ENCODE measurements around the gene CLCN1. TPM values are rescaled to one million over a fixed set of nuclear protein-coding genes. Genes with fewer than 3 reads are reported as not detected.

Gene CLCN1
- total RNA-seq, 1 donor from 2014 or later = 3.1 TPM

DNA sequence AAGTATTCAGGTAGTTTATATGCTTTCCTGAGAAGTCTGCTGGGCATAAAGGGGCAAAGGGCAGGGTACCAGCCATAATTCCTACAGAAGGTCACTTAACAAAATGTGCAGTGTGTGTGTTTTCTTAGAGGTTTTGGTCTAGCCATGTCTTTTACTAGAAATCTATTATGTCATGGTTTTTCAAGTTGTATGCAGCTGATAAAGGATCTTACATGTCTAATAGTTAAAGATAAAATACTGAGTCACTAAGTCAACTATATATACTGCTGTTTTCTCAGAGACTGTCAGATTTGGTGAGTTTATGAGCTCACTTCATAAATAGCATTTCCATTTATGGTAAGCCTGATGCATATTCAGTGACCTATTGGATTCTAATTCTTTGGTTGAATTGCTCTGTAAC is 20.0 kb upstream of the CLCN1 start:
- no peak for DNase-seq

DNA sequence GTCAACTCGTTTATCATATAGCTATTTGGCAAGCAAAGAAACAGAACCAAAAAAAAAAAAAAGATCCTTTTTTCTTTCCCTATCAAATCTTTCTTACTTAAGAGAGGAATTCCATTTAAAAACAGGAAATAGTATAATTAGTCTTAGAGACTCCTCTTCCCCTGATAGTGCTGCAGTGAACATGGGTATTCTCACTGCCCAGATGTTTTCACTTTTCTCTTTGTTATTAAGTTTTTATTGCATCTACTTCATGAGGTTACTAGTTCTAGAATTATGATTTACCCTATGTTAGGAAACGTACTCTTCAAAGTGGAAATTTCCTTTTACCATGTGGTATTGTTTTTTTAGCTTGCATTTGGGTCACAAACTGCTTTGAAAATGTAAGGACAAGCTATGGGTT is 19.2 kb upstream of the CLCN1 start:
- no peak for DNase-seq

- DNase-seq = no peak
Measured at GRCh38 chr7:143299346-143299745, 16.6 kb upstream of the CLCN1 start.

GRCh38 chr7:143299840-143300239 is 16.1 kb upstream of the CLCN1 start:
- peak; percentile 34 for DNase-seq

DNA sequence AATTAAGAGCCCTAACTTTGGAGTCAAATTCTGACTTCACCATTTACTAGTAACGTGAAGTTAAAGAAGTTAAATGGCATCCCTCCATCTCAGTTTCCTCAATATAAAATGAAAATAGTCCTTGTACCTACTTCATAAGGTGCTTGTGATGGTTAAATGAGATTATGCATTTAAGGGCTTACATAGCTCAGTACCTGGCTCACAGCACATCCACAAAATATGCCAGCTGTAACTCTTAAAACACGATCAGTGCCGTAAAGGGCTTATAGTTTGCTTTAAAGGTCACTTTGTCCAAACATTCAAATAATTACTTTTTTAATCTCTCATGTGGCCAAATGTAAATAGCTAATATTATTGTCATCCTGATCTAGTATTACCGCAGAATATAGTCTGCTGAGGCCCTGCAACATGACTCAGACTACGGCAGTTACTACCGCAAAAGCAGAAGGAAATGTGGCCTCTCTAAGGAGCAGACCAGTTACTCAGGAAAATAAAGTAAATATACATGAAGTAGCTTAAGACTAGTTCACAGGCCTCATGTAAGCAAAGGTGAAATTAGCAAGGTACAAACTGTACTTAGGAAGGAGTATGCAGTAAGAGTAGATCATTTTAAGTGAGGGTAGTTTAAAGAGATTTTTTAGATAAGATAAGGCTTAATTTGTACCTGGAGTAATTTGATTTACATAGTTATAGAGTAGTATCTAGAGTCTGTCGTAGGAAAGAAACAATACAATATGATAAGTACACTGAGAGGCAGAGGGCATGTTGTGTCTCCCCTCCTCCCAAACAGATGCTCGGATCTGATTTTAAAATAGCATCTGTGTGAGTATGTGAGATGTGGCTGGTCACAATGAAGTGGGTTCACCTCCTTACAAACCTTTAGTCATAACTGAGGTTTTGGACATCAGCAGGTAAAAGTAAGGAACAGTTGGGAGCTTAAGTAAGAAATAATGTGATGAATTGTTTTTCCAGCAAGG is 14.7 kb upstream of the CLCN1 start:
- no peak for DNase-seq

GRCh38 chr7:143303733-143304132 is 12.2 kb upstream of the CLCN1 start:
- no peak for DNase-seq

GRCh38 chr7:143304938-143305337 is 11.0 kb upstream of the CLCN1 start:
- DNase-seq = no peak

DNA sequence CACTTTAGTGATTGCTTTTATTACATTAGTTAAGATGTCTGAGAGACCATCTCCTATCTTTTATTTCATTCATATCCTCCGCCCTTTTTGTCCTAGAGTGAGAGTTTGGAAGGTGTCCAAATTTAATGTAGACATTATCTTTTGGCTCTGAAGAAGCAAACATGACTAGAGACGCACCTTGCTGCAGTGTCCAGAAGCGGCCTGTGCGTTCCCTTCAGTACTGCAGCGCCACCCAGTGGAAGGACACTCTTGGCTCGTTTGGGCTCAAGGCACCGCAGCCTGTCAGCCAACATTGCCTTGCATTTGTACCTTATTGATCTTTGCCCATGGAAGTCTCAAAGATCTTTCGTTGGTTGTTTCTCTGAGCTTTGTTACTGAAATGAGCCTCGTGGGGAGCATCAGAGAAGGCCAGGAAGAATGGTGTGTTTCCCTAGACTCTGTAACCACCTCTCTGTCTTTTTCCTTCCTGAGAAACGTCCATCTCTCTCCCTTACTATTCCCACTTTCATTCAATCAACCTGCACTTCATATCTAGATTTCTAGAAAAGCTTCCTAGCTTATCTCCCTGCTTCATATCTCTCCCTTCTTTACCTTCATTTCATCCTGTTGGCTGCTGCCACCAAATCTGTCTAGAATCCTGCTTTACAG is 10.4 kb upstream of the CLCN1 start:
- DNase-seq = peak; percentile 55

GRCh38 chr7:143308632-143309031 is 7.3 kb upstream of the CLCN1 start:
- no peak for DNase-seq

DNA sequence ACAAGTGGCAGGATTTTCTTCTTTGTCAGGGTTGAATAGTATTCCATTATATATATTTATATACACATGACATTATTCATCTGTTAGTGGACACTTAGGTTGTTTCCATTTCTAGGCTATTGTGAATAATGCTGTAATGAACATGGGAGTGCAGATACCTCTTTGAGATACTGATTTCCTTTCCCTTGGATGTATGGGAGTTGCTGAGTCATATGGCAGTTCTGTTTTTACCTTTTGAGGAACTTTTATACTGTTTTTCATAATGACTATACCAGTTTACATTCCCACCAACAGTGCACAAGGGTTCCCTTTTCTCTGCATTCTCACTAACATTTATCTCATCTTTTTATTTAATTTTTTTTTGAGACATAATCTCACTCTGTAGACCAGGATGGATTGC is 1.8 kb upstream of the CLCN1 start:
- DNase-seq = no peak

GRCh38 chr7:143316492-143316891 is 581 bp downstream of the CLCN1 start:
- no peak for DNase-seq

DNA sequence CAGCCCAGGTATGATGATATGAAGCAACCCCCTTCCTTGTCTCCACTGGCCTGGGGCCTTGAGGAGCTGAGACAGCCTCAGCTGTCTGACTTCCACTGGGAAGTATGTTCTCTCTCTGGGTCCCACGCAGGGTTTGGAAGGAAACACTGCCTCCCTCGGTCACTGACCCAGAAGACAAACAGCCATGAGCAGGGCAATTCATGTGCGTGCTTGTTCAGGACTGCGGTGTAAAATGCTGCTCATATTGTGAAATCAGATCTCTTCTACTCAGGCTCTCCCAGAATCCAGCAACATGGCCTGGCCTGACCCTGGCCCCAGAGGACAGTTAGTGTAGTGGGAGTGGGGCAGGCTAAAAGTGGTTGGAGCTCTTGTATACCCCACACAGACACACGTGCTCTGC is 2.8 kb downstream of the CLCN1 start:
- DNase-seq = peak; percentile 31

DNA sequence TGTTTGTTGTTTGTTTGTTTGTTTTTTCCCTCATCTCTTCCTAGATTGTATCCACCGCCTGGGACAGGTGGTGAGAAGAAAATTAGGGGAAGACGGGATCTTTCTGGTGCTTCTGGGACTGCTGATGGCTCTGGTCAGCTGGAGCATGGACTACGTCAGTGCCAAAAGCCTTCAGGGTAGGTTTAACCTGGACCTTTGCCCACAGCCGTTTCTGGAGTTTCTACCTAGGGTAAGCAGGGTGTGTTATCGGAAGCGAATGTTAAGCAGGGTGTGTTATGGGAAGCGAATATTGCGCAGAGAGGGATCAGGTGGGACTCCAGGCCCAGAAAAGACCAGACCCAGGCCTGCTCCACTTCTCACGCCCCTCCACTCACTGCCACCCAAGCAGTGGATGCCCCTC is 4.7 kb downstream of the CLCN1 start:
- DNase-seq = no peak

DNA sequence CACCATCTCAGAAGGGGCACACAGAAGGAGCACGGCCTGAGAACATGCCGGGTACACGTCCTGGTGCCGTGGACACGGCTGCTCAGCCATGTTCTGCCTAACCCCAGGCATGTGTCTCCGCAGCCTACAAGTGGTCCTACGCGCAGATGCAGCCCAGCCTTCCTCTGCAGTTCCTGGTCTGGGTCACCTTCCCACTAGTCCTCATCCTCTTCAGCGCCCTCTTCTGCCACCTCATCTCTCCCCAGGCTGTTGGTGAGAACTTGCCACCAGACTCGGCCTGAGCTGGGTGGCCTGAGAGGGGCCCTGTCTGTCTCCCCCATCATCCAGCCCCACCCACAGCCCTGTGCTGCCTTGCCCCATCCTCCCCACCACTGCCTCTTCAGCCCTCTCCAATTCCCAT is 5.3 kb downstream of the CLCN1 start:
- no peak for DNase-seq

GRCh38 chr7:143321734-143322133 is 5.8 kb downstream of the CLCN1 start:
- no peak for DNase-seq

DNA sequence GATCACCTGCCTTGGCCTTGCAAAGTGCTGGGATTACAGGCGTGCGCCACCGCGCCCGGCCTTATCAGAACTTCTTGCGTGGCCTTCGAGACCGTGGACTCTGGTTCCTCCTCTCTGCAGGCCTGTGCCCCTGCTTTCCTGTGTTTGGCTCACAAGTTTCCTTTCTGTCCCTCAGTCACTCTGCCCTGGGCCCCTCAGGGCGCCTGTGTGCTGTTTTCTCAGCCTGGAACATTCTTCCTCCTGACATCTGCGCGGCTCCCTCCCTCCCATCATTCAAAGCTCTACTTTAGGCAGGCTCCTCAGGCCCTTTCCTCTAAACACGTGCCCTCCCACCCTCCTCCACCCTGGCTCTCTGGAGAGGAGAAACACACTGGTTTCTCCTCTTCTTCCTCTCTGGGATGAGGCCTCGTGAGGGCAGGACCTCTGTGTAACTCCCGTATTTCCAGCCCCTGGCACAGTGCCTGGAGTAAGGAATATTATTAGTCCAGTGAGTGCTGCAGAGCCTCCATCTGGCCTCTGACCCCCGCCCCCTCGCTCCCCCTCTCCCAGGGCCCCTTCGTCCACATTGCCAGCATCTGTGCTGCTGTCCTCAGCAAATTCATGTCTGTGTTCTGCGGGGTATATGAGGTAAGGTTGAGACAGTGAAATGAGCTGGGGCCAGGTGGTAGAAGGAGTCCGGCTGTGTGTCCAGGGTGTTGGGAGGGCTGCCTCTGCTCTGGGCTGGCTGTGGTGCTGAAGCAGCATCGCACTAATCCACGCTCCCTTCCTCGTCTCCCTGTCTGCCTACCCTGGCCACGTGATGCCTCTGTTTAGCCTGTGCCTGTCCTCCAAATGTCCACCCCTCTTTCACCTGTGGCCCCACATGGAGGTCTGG is 7.1 kb downstream of the CLCN1 start:
- DNase-seq = peak; percentile 28

GRCh38 chr7:143323653-143324052 is 7.7 kb downstream of the CLCN1 start:
- no peak for DNase-seq

GRCh38 chr7:143325240-143325639 is 9.3 kb downstream of the CLCN1 start:
- peak; percentile 11 for DNase-seq

DNA sequence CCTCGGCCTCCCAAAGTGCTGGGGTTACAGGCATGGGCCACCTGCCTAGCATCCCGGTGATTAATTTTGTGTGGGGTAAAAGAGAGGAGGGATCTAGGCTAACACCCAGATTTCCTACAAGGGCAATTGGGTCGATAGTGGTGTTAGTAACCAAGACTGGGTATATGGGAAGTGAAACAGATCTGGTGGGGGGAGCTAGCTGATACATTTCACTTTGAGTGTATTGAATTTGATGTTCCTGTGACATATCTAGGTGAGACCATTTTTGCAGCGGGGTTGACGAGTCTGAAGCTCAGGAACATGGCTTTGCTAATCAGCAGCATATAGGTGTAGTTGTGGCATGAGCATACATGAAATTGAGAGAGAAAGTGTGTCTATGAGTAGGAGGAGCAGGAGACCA is 12.0 kb downstream of the CLCN1 start:
- DNase-seq = no peak

- no peak for DNase-seq
Measured at GRCh38 chr7:143329471-143330170, 13.7 kb downstream of the CLCN1 start.

GRCh38 chr7:143331179-143331801 is 15.4 kb downstream of the CLCN1 start:
- no peak for DNase-seq

DNA sequence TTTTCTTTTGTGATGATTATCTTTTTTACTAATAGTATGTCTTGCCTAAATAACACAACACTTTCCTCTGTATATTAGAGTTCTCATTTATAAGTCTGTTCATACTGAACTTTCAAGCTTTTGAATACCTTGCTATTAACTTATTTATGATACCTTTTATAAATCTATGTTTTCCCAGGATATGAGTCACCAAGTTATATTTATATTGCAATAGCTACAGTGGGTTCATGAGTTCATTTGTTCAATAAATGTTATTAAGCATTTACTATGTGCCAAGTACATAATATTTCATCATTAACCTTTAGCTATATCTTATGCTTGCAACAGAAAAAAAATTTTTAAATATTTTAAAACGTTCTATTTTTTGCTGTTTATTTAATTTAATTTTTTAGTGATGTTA is 18.3 kb downstream of the CLCN1 start:
- DNase-seq = no peak

Data from tongue (tissue), 2 donors.